SK-N-SH (cell line): Measurements from ENCODE around the gene ZNF143. TPM values are rescaled to one million over a fixed set of nuclear protein-coding genes. Genes with fewer than 3 reads are reported as not detected.

Experiments
- CTCF ChIA-PET: fragments of 300-600, 350-600 bp; formaldehyde crosslinking; extraction: SDS; loops from one replicate; lab custom pipeline; 2021; lab: Yijun Ruan, JAX
- POLR2A ChIA-PET: fragments of 350-600 bp; sonication (Branson Sonifier 250); formaldehyde crosslinking; extraction: SDS; loops from one replicate; lab custom pipeline; 2020; ENCODE audit warnings: antibody characterized with exemption, inconsistent platforms; lab: Yijun Ruan, JAX
- DNase-seq: peaks from one replicate; pipeline ENCODE4 v3.0.0; 2012
- H2AFZ ChIP-seq: fragments of 200-600 bp; sonication (generic); 2 replicates; pipeline ENCODE4 v1.8.1; 2016; ENCODE audit warnings: antibody characterized with exemption, mild to moderate bottlenecking, low read depth
- H3F3A ChIP-seq: fragments of 200-600 bp; sonication (generic); replicated peaks from 2 replicates; pipeline ENCODE3; 2016; ENCODE audit warnings: antibody characterized with exemption, mild to moderate bottlenecking; ENCODE audit not compliant: insufficient read depth
- H3K27ac ChIP-seq, 2 experiments: fragments of 200-500 bp in 1 of 2; fragments of 200-600 bp in 1 of 2; sonication (Bioruptor generic) in 1 of 2; sonication (generic), shearing (Covaris generic) in 1 of 2; 2 replicates each; pipeline versions ENCODE4 v1.5.1 to v1.6.1; 2014 to 2016; ENCODE audit warnings: low read depth in 2 of 2, inconsistent platforms in 1 of 2, low read length in 1 of 2, mild to moderate bottlenecking in 1 of 2, mixed read lengths in 1 of 2
- H3K27me3 ChIP-seq: fragments of 200-600 bp; sonication (generic), shearing (Covaris generic); 2 replicates; pipeline ENCODE4 v1.6.1; 2016; ENCODE audit warnings: mixed run types; ENCODE audit not compliant: insufficient read depth
- H3K36me3 ChIP-seq, 2 experiments: fragments of 200-500 bp in 1 of 2; fragments of 200-600 bp in 1 of 2; sonication (Bioruptor generic) in 1 of 2; sonication (generic) in 1 of 2; replicated peaks in 1 of 2; 2 replicates each; pipeline versions ENCODE3 to v1.5.1; 2014 to 2016; ENCODE audit warnings: low read length in 1 of 2, mild to moderate bottlenecking in 1 of 2; ENCODE audit not compliant: insufficient read depth in 2 of 2, control insufficient read depth in 1 of 2
- H3K4me1 ChIP-seq, 2 experiments: fragments of 200-500 bp in 1 of 2; fragments of 200-600 bp in 1 of 2; sonication (Bioruptor generic) in 1 of 2; sonication (generic), shearing (Covaris generic) in 1 of 2; 2 replicates each; pipeline versions ENCODE4 v1.5.1 to v1.6.1; 2014 to 2016; ENCODE audit warnings: low read depth in 1 of 2, low read length in 1 of 2, mixed run types in 1 of 2; ENCODE audit not compliant: insufficient read depth in 2 of 2, control insufficient read depth in 1 of 2
- H3K4me2 ChIP-seq: fragments of 200-600 bp; sonication (generic), shearing (Covaris generic); 2 replicates; pipeline ENCODE4 v1.6.1; 2017; ENCODE audit warnings: mixed run types
- H3K4me3 ChIP-seq, 2 experiments: fragments of 200-500 bp in 1 of 2; fragments of 200-600 bp in 1 of 2; sonication (Bioruptor generic) in 1 of 2; sonication (generic), shearing (Covaris generic) in 1 of 2; 2 replicates each; pipeline versions ENCODE4 v1.5.1 to v1.8.1; 2014 to 2016; ENCODE audit warnings: low read depth in 2 of 2, inconsistent platforms in 1 of 2, low read length in 1 of 2, mild to moderate bottlenecking in 1 of 2, mixed read lengths in 1 of 2, moderate library complexity in 1 of 2
- H3K79me2 ChIP-seq: fragments of 200-600 bp; sonication (generic); 2 replicates; pipeline ENCODE4 v1.8.1; 2017; ENCODE audit warnings: mild to moderate bottlenecking; ENCODE audit not compliant: insufficient read depth
- H3K9ac ChIP-seq: fragments of 200-600 bp; sonication (generic); 2 replicates; pipeline ENCODE4 v1.6.1; 2017; ENCODE audit warnings: mixed run types
- H3K9me2 ChIP-seq: fragments of 200-600 bp; sonication (generic); 2 replicates; pipeline ENCODE4 v1.6.1; 2017; ENCODE audit warnings: mixed run types
- H3K9me3 ChIP-seq: fragments of 200-600 bp; sonication (generic); 2 replicates; pipeline ENCODE4 v1.6.1; 2017; ENCODE audit warnings: mixed run types, mild to moderate bottlenecking, moderate library complexity
- H4K20me1 ChIP-seq: fragments of 200-600 bp; sonication (generic); 2 replicates; pipeline ENCODE4 v1.6.1; 2017; ENCODE audit warnings: mild to moderate bottlenecking, mixed run types; ENCODE audit not compliant: insufficient read depth
- EP300 ChIP-seq, 2 experiments: IDR thresholded peaks; 2 replicates each; pipeline versions ENCODE4 v1.4.0 to v1.6.1; 2012; ENCODE audit warnings: borderline replicate concordance in 1 of 2, low read depth in 1 of 2, low read length in 1 of 2
- FOXJ3 ChIP-seq: sonication (generic); formaldehyde crosslinking; IDR thresholded peaks from 2 replicates; pipeline ENCODE4 v1.5.1; 2020; ENCODE audit warnings: mild to moderate bottlenecking, missing genetic modification reagents
- GABPA ChIP-seq: IDR thresholded peaks from 2 replicates; pipeline ENCODE4 v1.4.0; 2012; ENCODE audit warnings: low read depth, mild to moderate bottlenecking
- GATA2 ChIP-seq: sonication (generic); formaldehyde crosslinking; IDR thresholded peaks from 2 replicates; pipeline ENCODE4 v1.5.0; 2020; ENCODE audit warnings: mild to moderate bottlenecking, missing genetic modification reagents
- MEF2A ChIP-seq: IDR thresholded peaks from 2 replicates; pipeline ENCODE4 v1.4.0; 2012; ENCODE audit warnings: low read depth, borderline replicate concordance
- NFIC ChIP-seq: IDR thresholded peaks from 2 replicates; pipeline ENCODE4 v1.4.0; 2012; ENCODE audit warnings: borderline replicate concordance
- RAD21 ChIP-seq: IDR thresholded peaks from 2 replicates; pipeline ENCODE4 v1.6.1; 2012; ENCODE audit warnings: mild to moderate bottlenecking, low read length
- RCOR1 ChIP-seq: fragments of 150-350 bp; IDR thresholded peaks from 2 replicates; pipeline ENCODE4 v1.6.1; 2017; ENCODE audit warnings: antibody characterized with exemption, low read length
- RXRA ChIP-seq: IDR thresholded peaks from 2 replicates; pipeline ENCODE4 v1.4.0; 2012; ENCODE audit warnings: low read depth, mild to moderate bottlenecking, borderline replicate concordance
- SMC3 ChIP-seq: IDR thresholded peaks from 2 replicates; pipeline ENCODE4 v1.6.1; 2012; ENCODE audit warnings: low read depth, low read length, improper control_type of control experiment
- TEAD4 ChIP-seq: IDR thresholded peaks from 2 replicates; pipeline ENCODE4 v1.4.0; 2012; ENCODE audit warnings: mild to moderate bottlenecking, borderline replicate concordance; ENCODE audit not compliant: insufficient read depth
- USF1 ChIP-seq: IDR thresholded peaks from 2 replicates; pipeline ENCODE4 v1.4.0; 2012; ENCODE audit warnings: low read depth, borderline replicate concordance
- YY1 ChIP-seq: IDR thresholded peaks from 2 replicates; pipeline ENCODE4 v1.4.0; 2012; ENCODE audit warnings: low read depth, mild to moderate bottlenecking
- WGBS: methylation state at CpG from one replicate; pipeline ENCODE4 v1.1.6; 2017; ENCODE audit warnings: low lambda C conversion rate; 5-methylcytosine and 5-hydroxymethylcytosine counted together
- polyA plus RNA-seq, 3 experiments: library from polyadenylated mRNA; depleted of rRNA; stranded (reverse); fragments of >200 nt; gene quantifications; 2 replicates each; pipeline ENCODE4 v1.2.3, GENCODE V29; 2012
- TF ChIP-seq, protein P1 (sequence below): fragments of 150-350 bp; IDR thresholded peaks from 2 replicates; pipeline ENCODE4 v1.6.1; 2016; ENCODE audit warnings: mild to moderate bottlenecking, low read depth, low read length

The ZNF143 gene
- polyA plus RNA-seq, 1 of the 3 experiments (the other 2 are of a cell fraction): 11.3 TPM

DNA sequence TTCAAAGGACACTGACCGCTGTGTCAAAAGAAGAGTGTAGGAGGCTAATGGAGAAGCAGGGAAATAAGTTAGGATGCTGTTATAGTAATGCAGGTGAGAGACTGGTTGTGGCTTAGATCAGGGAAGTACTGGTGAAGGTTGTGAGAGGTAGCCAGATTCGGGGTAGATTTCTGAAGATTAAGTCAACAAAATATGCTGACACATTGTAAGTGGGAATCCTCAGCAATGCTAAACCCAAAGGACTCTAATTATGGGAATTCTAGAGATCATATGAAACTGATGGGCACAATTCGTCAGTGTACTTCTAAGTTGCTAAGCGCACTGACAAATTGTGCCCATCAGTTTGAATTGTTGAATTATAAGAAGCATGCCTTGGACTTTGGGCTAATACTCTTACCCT lies 10.0 kb downstream of the ZNF143 start:
- H3K4me1 ChIP-seq: no peaks in the 10 kb centered on the region
- H3K27me3 ChIP-seq: no peaks in the 10 kb centered on the region
- H3K9me2 ChIP-seq: no peaks in the 10 kb centered on the region
- H3K9ac ChIP-seq: no peak overlapping the region
- H3K27ac ChIP-seq: no peak overlapping the region
- no peak overlapping the region for H3K4me3 ChIP-seq
- no peaks in the 10 kb centered on the region for H4K20me1 ChIP-seq
- H3K9me3 ChIP-seq: no peaks in the 10 kb centered on the region
- H3K4me2 ChIP-seq: no peak overlapping the region
- TF ChIP-seq RCOR1 (no peak), YY1 (no peak), NFIC (no peak), GATA2 (CRISPR knock-in tag) (no peak)
- TF ChIP-seq, all 33 proteins: peak for 0
- WGBS: 93% methylated on average over 4 of the region's 4 CpGs
- peaks cover 40% of the 10 kb centered on the region for H3K79me2 ChIP-seq
- ChIA-PET CTCF (interaction anchor here (0.8 kb wide), 1 partner anchor 86 kb away, joined by 3 read pairs; the partner anchor contains the start of gene IPO7), POLR2A (interaction anchor here (1.2 kb wide), 1 partner anchor 10 kb away, joined by 4 read pairs; the partner anchor contains the start of gene ZNF143)
- DNase-seq: no peak
- H3F3A ChIP-seq: peaks cover 10% of the 10 kb centered on the region
- no peak overlapping the region for H2AFZ ChIP-seq
- peaks cover 4 to 30% of the 10 kb centered on the region in 2 experiments for H3K36me3 ChIP-seq

- Histone ChIP-seq H3K79me2 (peaks cover 17% of the 10 kb centered on the region; the same call in 1 of the 2 replicates), H3K36me3 (peaks cover 7 to 39% of the 10 kb centered on the region in 2 experiments), H3K27ac (peak overlapping the region; percentile 44 to 53; a peak in 3 of 4 replicates), H3K4me2 (no peak overlapping the region), H3F3A (peaks cover 10% of the 10 kb centered on the region), H3K27me3 (no peaks in the 10 kb centered on the region), H3K4me1 (no peaks in the 10 kb centered on the region), H3K9ac (no peak overlapping the region), H3K9me2 (no peaks in the 10 kb centered on the region), H3K9me3 (no peaks in the 10 kb centered on the region), H3K4me3 (no peak overlapping the region), H4K20me1 (no peaks in the 10 kb centered on the region), H2AFZ (no peak overlapping the region)
- DNase-seq: peak; percentile 69
- ChIA-PET CTCF (interaction anchor here (1.1 to 2.7 kb wide), 4 partner anchors 7 to 34 kb away, joined by 3 to 9 read pairs (median 4); no protein-coding TSS in a partner anchor), POLR2A (interaction anchor here (2.2 kb wide), 1 partner anchor 13 kb away, joined by 17 read pairs; the partner anchor contains the start of gene ZNF143)
- TF ChIP-seq EP300 (IDR thresholded peaks at IDR 0.05; ENCODE audit: borderline replicate concordance in 1 of 2, low read depth in 1 of 2, low read length in 1 of 2): no peak
- no peak for TF ChIP-seq FOXJ3 (CRISPR knock-in tag)
- no peak for TF ChIP-seq RXRA
- TF ChIP-seq, protein P1, sequence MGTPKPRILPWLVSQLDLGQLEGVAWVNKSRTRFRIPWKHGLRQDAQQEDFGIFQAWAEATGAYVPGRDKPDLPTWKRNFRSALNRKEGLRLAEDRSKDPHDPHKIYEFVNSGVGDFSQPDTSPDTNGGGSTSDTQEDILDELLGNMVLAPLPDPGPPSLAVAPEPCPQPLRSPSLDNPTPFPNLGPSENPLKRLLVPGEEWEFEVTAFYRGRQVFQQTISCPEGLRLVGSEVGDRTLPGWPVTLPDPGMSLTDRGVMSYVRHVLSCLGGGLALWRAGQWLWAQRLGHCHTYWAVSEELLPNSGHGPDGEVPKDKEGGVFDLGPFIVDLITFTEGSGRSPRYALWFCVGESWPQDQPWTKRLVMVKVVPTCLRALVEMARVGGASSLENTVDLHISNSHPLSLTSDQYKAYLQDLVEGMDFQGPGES: no peak
- TF ChIP-seq MEF2A: no peak
- TF ChIP-seq GABPA: no peak
- no peak for TF ChIP-seq USF1
- no peak for TF ChIP-seq TEAD4
- no peak for TF ChIP-seq SMC3
- no peak for TF ChIP-seq NFIC
- TF ChIP-seq RAD21: no peak
- no peak for TF ChIP-seq GATA2 (CRISPR knock-in tag)
These were observed 12.6 kb downstream of the ZNF143 start for GRCh38 chr11:9473408-9473807.
